Transverse colon (tissue), 4 donors: Measurements from ENCODE around the gene WWOX. TPM values are rescaled to one million over a fixed set of nuclear protein-coding genes. Genes with fewer than 3 reads are reported as not detected.
A peak's percentile ranks its signal among the peaks of the same experiment; 100 is the strongest.

Experiments
- DNase-seq: peaks from one replicate; pipeline ENCODE4 v3.0.0-alpha.2; 2019
- H3K27ac ChIP-seq, 4 donors: fragments of 200-600 bp; sonication (generic); 2 replicates each; pipeline ENCODE4 v1.5.1; 2016 to 2018; ENCODE audit warnings: inconsistent platforms in 4 of 4
- H3K27me3 ChIP-seq: fragments of 200-600 bp; sonication (generic); 2 replicates; pipeline ENCODE4 v1.5.1; 2017; ENCODE audit warnings: inconsistent platforms
- H3K36me3 ChIP-seq, 4 donors: fragments of 200-600 bp; sonication (generic); 2 replicates each; pipeline ENCODE4 v1.5.1; 2017 to 2019; ENCODE audit warnings: inconsistent platforms in 4 of 4
- H3K4me1 ChIP-seq, 4 donors: fragments of 200-600 bp; sonication (generic); 2 replicates each; pipeline ENCODE4 v1.5.1; 2017 to 2020; ENCODE audit warnings: inconsistent platforms in 4 of 4
- H3K4me3 ChIP-seq, 4 donors: fragments of 200-600 bp; sonication (generic); 1 replicate in 1 of 4; 2 replicates in 3 of 4; pipeline versions ENCODE4 v1.5.1 to v1.6.1; 2017 to 2019; ENCODE audit warnings: inconsistent platforms in 4 of 4
- H3K9me3 ChIP-seq, 2 donors: fragments of 200-600 bp; sonication (generic); 2 replicates each; pipeline ENCODE4 v1.5.1; 2017 to 2019; ENCODE audit warnings: inconsistent platforms in 2 of 2
- EP300 ChIP-seq: sonication (generic); formaldehyde crosslinking; IDR thresholded peaks from one replicate; pipeline ENCODE4 v1.6.1; 2017; ENCODE audit warnings: antibody characterized with exemption, low read depth
- POLR2A ChIP-seq: fragments of 450-650 bp; IDR thresholded peaks from one replicate; pipeline ENCODE4 v1.6.1; 2016; ENCODE audit warnings: antibody characterized with exemption, mild to moderate bottlenecking, moderate library complexity
- POLR2AphosphoS5 ChIP-seq, 3 donors: sonication (generic); formaldehyde crosslinking; IDR thresholded peaks; one replicate each; pipeline ENCODE4 v1.6.1; 2016; ENCODE audit warnings: antibody characterized with exemption in 3 of 3
- WGBS, 2 donors: methylation state at CpG; one replicate each; pipeline ENCODE4 v1.1.5; 2018; ENCODE audit warnings: low coverage in 1 of 2; 5-methylcytosine and 5-hydroxymethylcytosine counted together
- in situ Hi-C, 4 donors: fragments of 200-750 bp; cut with MboI; loops; one replicate each; pipeline versions ENCODE4 v1.15.0 to v1.15.1; 2017; ENCODE audit warnings: low sequenced_read_pairs in 3 of 4, low pct_ligation_motif_present in 1 of 4, low pct_unique_long_range_greater_than_20kb in 1 of 4
- intact Hi-C: fragments of 100-400 bp; cut with DNase I; formaldehyde crosslinking; loops from one replicate; pipeline ENCODE4 v1.15.1; 2023; ENCODE audit warnings: low total_unique reads
- total RNA-seq, 4 donors: library from RNA; depleted of rRNA; stranded (reverse); fragments of >200 nt; gene quantifications; one replicate each; pipeline ENCODE4 v1.1.0, GENCODE V29; 2016
- TF ChIP-seq, protein P1 (sequence below), 5 experiments: fragments of 200-600 bp in 3 of 5; fragments of 450-650 bp in 2 of 5; sonication (generic) in 3 of 5; IDR thresholded peaks; 1 replicate in 2 of 5; 2 replicates in 3 of 5; pipeline ENCODE4 v1.5.1; 2016 to 2017; ENCODE audit warnings: antibody characterized with exemption in 5 of 5, inconsistent platforms in 3 of 5, mild to moderate bottlenecking in 2 of 5, moderate library complexity in 1 of 5

WWOX gene
- total RNA-seq, 4 donors from 2014 or later: 11.2 to 53.8 (median 24.8) TPM

DNA sequence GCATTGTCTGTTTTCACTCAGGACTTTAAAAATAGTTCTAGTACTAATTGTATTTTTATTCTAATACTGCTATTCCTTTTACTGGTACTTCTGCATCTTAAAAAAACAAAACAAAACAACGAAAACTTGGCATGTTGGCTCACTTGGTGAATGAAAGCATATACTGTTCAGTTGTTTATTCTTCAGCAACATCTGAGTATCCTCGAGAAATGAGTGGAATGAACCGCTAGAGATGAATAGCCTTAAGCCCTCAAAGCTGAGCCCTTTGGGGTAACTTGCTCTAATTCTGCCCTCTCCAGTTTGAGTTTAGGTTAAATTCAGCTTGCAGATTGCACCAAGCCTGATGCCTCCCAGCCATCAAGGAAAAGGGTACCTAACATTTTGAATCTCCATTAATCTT, 126.5 kb downstream of the WWOX start:
- Histone ChIP-seq H3K9me3 (no peaks in the 10 kb centered on the region), H3K4me1 (peaks cover 0 to 12% (median 6%) of the 10 kb centered on the region in 4 donors), H3K36me3 (no peaks in the 10 kb centered on the region), H3K27me3 (no peaks in the 10 kb centered on the region), H3K4me3 (no peak overlapping the region), H3K27ac (no peak overlapping the region)
- intact Hi-C loops (no loop called here), in situ Hi-C loops (no loop called here)
- DNase-seq: no peak
- TF ChIP-seq EP300: no peak
- 55 to 90% methylated on average over 3 of the region's 3 CpGs for WGBS, 2 donors

GRCh38 chr16:78227855-78228254, 128.4 kb downstream of the WWOX start:
- WGBS, 2 donors: 84 to 92% methylated on average over 2 to 3 of the region's 3 CpGs

GRCh38 chr16:78228704-78229103, 129.2 kb downstream of the WWOX start:
- TF ChIP-seq, protein P1, sequence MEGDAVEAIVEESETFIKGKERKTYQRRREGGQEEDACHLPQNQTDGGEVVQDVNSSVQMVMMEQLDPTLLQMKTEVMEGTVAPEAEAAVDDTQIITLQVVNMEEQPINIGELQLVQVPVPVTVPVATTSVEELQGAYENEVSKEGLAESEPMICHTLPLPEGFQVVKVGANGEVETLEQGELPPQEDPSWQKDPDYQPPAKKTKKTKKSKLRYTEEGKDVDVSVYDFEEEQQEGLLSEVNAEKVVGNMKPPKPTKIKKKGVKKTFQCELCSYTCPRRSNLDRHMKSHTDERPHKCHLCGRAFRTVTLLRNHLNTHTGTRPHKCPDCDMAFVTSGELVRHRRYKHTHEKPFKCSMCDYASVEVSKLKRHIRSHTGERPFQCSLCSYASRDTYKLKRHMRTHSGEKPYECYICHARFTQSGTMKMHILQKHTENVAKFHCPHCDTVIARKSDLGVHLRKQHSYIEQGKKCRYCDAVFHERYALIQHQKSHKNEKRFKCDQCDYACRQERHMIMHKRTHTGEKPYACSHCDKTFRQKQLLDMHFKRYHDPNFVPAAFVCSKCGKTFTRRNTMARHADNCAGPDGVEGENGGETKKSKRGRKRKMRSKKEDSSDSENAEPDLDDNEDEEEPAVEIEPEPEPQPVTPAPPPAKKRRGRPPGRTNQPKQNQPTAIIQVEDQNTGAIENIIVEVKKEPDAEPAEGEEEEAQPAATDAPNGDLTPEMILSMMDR (IDR thresholded peaks at IDR 0.05): no peak
- TF ChIP-seq EP300: no peak
- no peak for TF ChIP-seq POLR2AphosphoS5 (IDR thresholded peaks at IDR 0.05)
- TF ChIP-seq POLR2A: no peak

More at GRCh38 chr16:78227855-78228254, 128.4 kb downstream of the WWOX start:
- H3K9me3 ChIP-seq: no peaks in the 10 kb centered on the region
- peaks cover 0 to 22% (median 12%) of the 10 kb centered on the region in 4 donors for H3K4me1 ChIP-seq
- no peak for DNase-seq
- H3K27me3 ChIP-seq: no peaks in the 10 kb centered on the region
- intact Hi-C loops (no loop called here), in situ Hi-C loops (no loop called here)
- H3K4me3 ChIP-seq: no peak overlapping the region
- no peak overlapping the region for H3K27ac ChIP-seq
- TF ChIP-seq POLR2A (no peak), POLR2AphosphoS5 (IDR thresholded peaks at IDR 0.05) (no peak), EP300 (no peak)
- TF ChIP-seq, protein P1 (IDR thresholded peaks at IDR 0.05): no peak
- no peaks in the 10 kb centered on the region for H3K36me3 ChIP-seq

DNA sequence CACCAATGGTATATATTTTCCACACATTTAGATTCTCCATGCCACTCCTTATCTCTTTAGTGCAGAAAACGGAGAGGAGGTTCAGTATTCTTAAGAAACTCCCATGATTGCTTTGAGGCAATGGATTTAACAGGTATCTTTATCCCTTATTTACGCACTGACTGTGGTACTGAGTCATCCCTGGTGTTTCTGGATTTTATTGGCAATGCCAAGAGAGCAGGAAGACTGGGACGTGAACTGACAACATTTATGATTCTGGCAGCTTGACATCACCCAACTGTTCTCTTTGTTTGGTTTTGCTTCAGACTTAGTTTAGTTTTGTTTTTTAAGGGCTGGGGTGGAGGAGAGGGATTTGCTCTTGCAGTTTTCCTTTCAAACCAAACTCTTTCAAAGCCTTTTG, 131.4 kb downstream of the WWOX start:
- Histone ChIP-seq H3K4me3 (no peak overlapping the region), H3K9me3 (no peaks in the 10 kb centered on the region), H3K36me3 (no peaks in the 10 kb centered on the region), H3K4me1 (peaks cover 0 to 22% (median 12%) of the 10 kb centered on the region in 4 donors), H3K27me3 (no peaks in the 10 kb centered on the region), H3K27ac (peak overlapping the region in 3 of 4 donors; percentile 30 to 58 (median 32))
- TF ChIP-seq POLR2AphosphoS5 (IDR thresholded peaks at IDR 0.05) (peak in 2 of 3 donors; percentile 40 to 56), EP300 (no peak)
- peak; percentile 12 for DNase-seq
- 22 to 29% methylated on average over 2 to 3 of the region's 3 CpGs for WGBS, 2 donors
- in situ Hi-C loops (loop anchor here in 3 of 4 donors (5.0 to 10.0 kb wide), 2 partner anchors 106 to 109 kb away; no protein-coding TSS in a partner anchor), intact Hi-C loops (loop anchor here (10.0 kb wide), 1 partner anchor 106 kb away; no protein-coding TSS in a partner anchor)

More at GRCh38 chr16:78228704-78229103, 129.2 kb downstream of the WWOX start:
- Histone ChIP-seq H3K4me3 (no peak overlapping the region), H3K27me3 (no peaks in the 10 kb centered on the region), H3K27ac (no peak overlapping the region), H3K4me1 (peaks cover 0 to 22% (median 12%) of the 10 kb centered on the region in 4 donors), H3K36me3 (no peaks in the 10 kb centered on the region), H3K9me3 (no peaks in the 10 kb centered on the region)
- WGBS, 2 donors: 45 to 51% methylated on average over 2 to 4 of the region's 4 CpGs
- no peak for DNase-seq
- intact Hi-C loops: no loop called here
- in situ Hi-C loops: no loop called here

DNA sequence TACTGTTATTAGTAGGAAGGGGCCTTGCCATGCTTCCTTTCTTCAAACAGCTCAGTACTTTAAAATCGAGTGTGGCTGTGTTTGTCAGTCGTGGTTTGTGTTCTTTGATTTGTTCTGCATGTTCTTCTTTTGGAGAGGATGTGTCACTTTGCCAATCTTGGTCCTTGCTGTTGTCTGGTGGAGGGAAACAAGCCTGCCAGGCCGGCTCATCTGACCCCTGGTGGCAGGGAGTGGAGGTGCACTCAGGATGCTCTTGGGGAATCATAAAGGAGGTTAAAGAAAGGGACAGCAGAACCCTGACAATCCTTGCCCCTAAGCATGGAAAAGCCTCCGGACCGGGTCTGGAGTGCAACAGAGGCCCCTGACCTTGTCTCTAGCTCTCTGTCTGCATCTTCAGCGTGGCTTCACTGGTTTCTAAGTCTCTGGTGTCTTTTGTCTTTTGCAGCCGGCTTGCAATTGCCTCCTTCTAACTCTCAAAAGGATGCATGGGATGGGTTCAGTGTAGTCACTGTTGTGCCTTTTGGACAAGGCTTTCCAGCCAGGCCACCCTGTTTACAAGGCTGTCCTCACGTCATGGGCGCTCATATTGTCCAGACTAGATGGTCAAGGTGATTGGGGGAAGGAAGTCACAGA, 135.8 kb downstream of the WWOX start:
- intact Hi-C loops: loop anchor here (10.0 kb wide), 1 partner anchor 110 kb away; no protein-coding TSS in a partner anchor
- WGBS, 2 donors: 35 to 41% methylated on average over 6 to 9 of the region's 9 CpGs
- no peaks in the 10 kb centered on the region for H3K9me3 ChIP-seq

More for the DNA sequence above, 135.8 kb downstream of the WWOX start:
- no peak overlapping the region for H3K27ac ChIP-seq
- no peak overlapping the region for H3K4me3 ChIP-seq
- peaks cover 0 to 15% (median 12%) of the 10 kb centered on the region in 4 donors for H3K4me1 ChIP-seq
- H3K27me3 ChIP-seq: no peaks in the 10 kb centered on the region
- TF ChIP-seq EP300: no peak
- TF ChIP-seq, protein P1 (IDR thresholded peaks at IDR 0.05): peak; percentile 84 to 95 (median 88)
- DNase-seq: peak; percentile 74
- in situ Hi-C loops: loop anchor here in 3 of 4 donors (5.0 to 10.0 kb wide), 2 partner anchors 108 to 110 kb away; no protein-coding TSS in a partner anchor
- H3K36me3 ChIP-seq: no peaks in the 10 kb centered on the region
